ENCODE measurements around the gene SLC25A10. TPM values are rescaled to one million over a fixed set of nuclear protein-coding genes. Genes with fewer than 3 reads are reported as not detected.

Gene SLC25A10
- total and polyA plus RNA-seq, 8 donors: 12.0 to 55.8 (median 24.1) TPM

- peaks cover 0 to 6% (median 0%) of the 10 kb centered on the region in 3 donors for H3K36me3 ChIP-seq
- intact Hi-C loops (cut with DNase I): no loop called here
- FAIRE-seq (no peak), ATAC-seq (peak; percentile 98 to 99 (median 99)), DNase-seq (peak; percentile 94 to 98 (median 96))
- 0 to 1% methylated on average over 75 to 96 of the region's 96 CpGs for WGBS, 2 donors
- peak within 1 kb of the TSS; percentile 80 to 99 (median 98) for H3K4me3 ChIP-seq
- no peak for TF ChIP-seq CTCF (IDR thresholded peaks at IDR 0.05)
- peak within 1 kb of the TSS; percentile 33 to 63 (median 62) for H3K27ac ChIP-seq
- H3K9me3 ChIP-seq: no peaks in the 10 kb centered on the region
- H3K27me3 ChIP-seq: no peaks in the 10 kb centered on the region
- peaks cover 0 to 15% (median 6%) of the 10 kb centered on the region in 3 donors for H3K4me1 ChIP-seq
These were observed 45.5 kb upstream of the SLC25A10 start, which contains the start of the genes CCDC137 and OXLD1 for GRCh38 chr17:81666342-81667191. TSS of gene CCDC137 (plus strand) at chr17:81666737. CDS start at chr17:81666767, 30 bp downstream. TSS of gene OXLD1 (minus strand) at chr17:81666605. CDS start at chr17:81666577, 28 bp downstream.

- TF ChIP-seq CTCF (IDR thresholded peaks at IDR 0.05): no peak
- Histone ChIP-seq H3K27ac (no peak overlapping the region), H3K36me3 (peaks cover 0 to 16% (median 7%) of the 10 kb centered on the region in 3 donors), H3K27me3 (no peaks in the 10 kb centered on the region), H3K9me3 (no peaks in the 10 kb centered on the region), H3K4me1 (peaks cover 0 to 15% (median 6%) of the 10 kb centered on the region in 3 donors), H3K4me3 (peak overlapping the region in 1 of 4 donors; percentile 80)
- 84 to 88% methylated on average over 18 of the region's 18 CpGs for WGBS, 2 donors
- ATAC-seq: no peak
- intact Hi-C loops (cut with DNase I): no loop called here
- no peak for FAIRE-seq
- no peak for DNase-seq
These were observed 44.3 kb upstream of the SLC25A10 start for GRCh38 chr17:81667754-81668153.

DNA sequence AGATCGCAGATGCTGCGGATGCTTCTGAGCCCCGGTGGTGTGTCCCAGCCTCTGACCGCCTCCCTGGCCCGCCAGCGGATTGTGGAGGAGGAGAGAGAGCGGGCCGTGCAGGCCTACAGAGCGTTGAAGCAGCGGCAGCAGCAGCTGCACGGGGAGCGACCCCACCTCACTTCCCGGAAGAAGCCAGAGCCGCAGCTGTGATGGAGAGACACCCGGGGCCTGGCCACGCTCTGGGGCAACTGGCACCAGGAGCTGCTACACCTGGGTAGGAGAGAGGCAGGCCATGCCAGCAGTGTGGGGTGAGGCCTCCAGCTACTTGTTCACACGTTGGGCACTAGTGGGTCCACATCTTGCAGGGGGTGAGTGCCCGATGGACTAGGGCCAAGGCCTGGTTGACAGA, 39.6 kb upstream of the SLC25A10 start:
- no peak overlapping the region for H3K27ac ChIP-seq
- no peak for ATAC-seq
- intact Hi-C loops (cut with DNase I): no loop called here

DNA sequence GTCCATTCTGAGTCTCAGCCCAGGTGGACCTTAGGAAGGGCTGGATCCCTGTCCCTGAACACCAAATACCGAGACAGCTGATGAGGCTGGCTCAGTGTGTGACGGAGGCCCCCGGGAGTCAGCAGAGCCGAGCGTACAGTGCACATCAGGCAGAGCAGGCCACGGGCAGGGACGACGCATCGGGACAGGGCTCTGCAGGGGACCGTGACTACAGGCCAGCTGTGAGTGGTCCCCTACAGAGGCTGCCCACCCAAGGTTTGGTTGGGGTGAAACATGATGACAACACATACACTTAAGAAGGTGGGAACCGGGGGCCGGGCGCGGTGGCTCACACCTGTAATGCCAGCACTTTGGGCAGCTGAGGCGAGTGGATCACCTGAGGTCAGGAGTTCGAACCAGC, 39.1 kb upstream of the SLC25A10 start:
- no peaks in the 10 kb centered on the region for H3K9me3 ChIP-seq
- H3K27ac ChIP-seq: no peak overlapping the region
- TF ChIP-seq CTCF (IDR thresholded peaks at IDR 0.05): no peak
- no peaks in the 10 kb centered on the region for H3K4me1 ChIP-seq
- ATAC-seq (no peak), DNase-seq (no peak), FAIRE-seq (no peak)
- H3K36me3 ChIP-seq: peaks cover 0 to 16% (median 12%) of the 10 kb centered on the region in 3 donors
- H3K27me3 ChIP-seq: no peaks in the 10 kb centered on the region
- WGBS, 2 donors: 90 to 95% methylated on average over 16 of the region's 16 CpGs
- H3K4me3 ChIP-seq: no peak overlapping the region
- intact Hi-C loops (cut with DNase I): no loop called here

More for the DNA sequence above, 39.6 kb upstream of the SLC25A10 start:
- Histone ChIP-seq H3K9me3 (no peaks in the 10 kb centered on the region), H3K27me3 (no peaks in the 10 kb centered on the region), H3K36me3 (peaks cover 0 to 16% (median 12%) of the 10 kb centered on the region in 3 donors), H3K4me1 (peaks cover 0 to 4% (median 0%) of the 10 kb centered on the region in 3 donors), H3K4me3 (no peak overlapping the region)
- DNase-seq (peak in 1 of 6 donors; percentile 66), FAIRE-seq (no peak)
- 82 to 84% methylated on average over 18 of the region's 18 CpGs for WGBS, 2 donors
- TF ChIP-seq CTCF (IDR thresholded peaks at IDR 0.05): no peak

All from pancreas (tissue), 10 donors.